H1 (cell line): Measurements from ENCODE around the gene GPLD1. TPM values are rescaled to one million over a fixed set of nuclear protein-coding genes. Genes with fewer than 3 reads are reported as not detected.

Experiments
- CTCF ChIA-PET: fragments of 300-600 bp; sonication (Branson Sonifier 250); formaldehyde crosslinking; loops from one replicate; lab custom pipeline; 2021; ENCODE audit not compliant: partially characterized antibody; lab: Charles Lee
- POLR2A ChIA-PET: fragments of 300-600 bp; sonication (Branson Sonifier 250); formaldehyde crosslinking; loops from one replicate; lab custom pipeline; 2021; ENCODE audit warnings: inconsistent platforms; ENCODE audit not compliant: partially characterized antibody; lab: Charles Lee
- DNase-seq, 2 experiments: peaks; one replicate each; pipeline versions ENCODE4 v3.0.0 to v3.0.0-alpha.2; 2010 to 2022; ENCODE audit warnings: low spot score in 2 of 2, low read depth in 1 of 2, mixed read lengths in 1 of 2
- FAIRE-seq: peaks from 2 replicates; lab custom pipeline; 2011; peaks lifted over from hg19 to GRCh38; lab: Jason Lieb, UNC
- H2AFZ ChIP-seq: 2 replicates; pipeline ENCODE4 v1.8.1; 2012; ENCODE audit warnings: low read length, inconsistent platforms
- H2AK5ac ChIP-seq: 2 replicates; pipeline ENCODE4 v1.6.1; 2013; ENCODE audit warnings: low read depth, low read length
- H2BK120ac ChIP-seq: replicated peaks from 2 replicates; pipeline ENCODE3; 2013; ENCODE audit warnings: low read depth, low read length, inconsistent platforms
- H2BK12ac ChIP-seq: 2 replicates; pipeline ENCODE4 v1.6.1; 2013; ENCODE audit warnings: low read depth, low read length
- H2BK15ac ChIP-seq: 2 replicates; pipeline ENCODE4 v1.6.1; 2013; ENCODE audit warnings: low read length
- H2BK20ac ChIP-seq: 2 replicates; pipeline ENCODE4 v1.6.1; 2013; ENCODE audit warnings: low read length
- H2BK5ac ChIP-seq: 2 replicates; pipeline ENCODE4 v1.6.1; 2013; ENCODE audit warnings: low read depth, low read length
- H3K14ac ChIP-seq: 2 replicates; pipeline ENCODE4 v1.6.1; 2013; ENCODE audit warnings: inconsistent platforms; ENCODE audit not compliant: insufficient read length
- H3K18ac ChIP-seq: 2 replicates; pipeline ENCODE4 v1.6.1; 2013; ENCODE audit warnings: low read length; ENCODE audit errors: extremely low read depth
- H3K23ac ChIP-seq: 2 replicates; pipeline ENCODE4 v1.6.1; 2013; ENCODE audit warnings: inconsistent platforms; ENCODE audit not compliant: insufficient read length
- H3K23me2 ChIP-seq: 2 replicates; pipeline ENCODE4 v1.6.1; 2013; ENCODE audit warnings: low read depth, low read length
- H3K27ac ChIP-seq: 2 replicates; pipeline ENCODE4 v1.6.1; 2011; ENCODE audit warnings: low read depth, low read length, inconsistent platforms
- H3K27me3 ChIP-seq, 4 experiments: replicated peaks in 1 of 4; 1 replicate in 1 of 4; 2 replicates in 3 of 4; pipeline versions ENCODE4 v1.6.1 to v1.8.1; 2011 to 2013; ENCODE audit warnings: low read length in 3 of 4, mild to moderate bottlenecking in 3 of 4, inconsistent platforms in 2 of 4, mixed read lengths in 2 of 4, moderate library complexity in 1 of 4; ENCODE audit not compliant: control insufficient read depth in 3 of 4, insufficient read depth in 3 of 4; ENCODE audit errors: extremely low read depth in 1 of 4
- H3K36me3 ChIP-seq, 4 experiments: 2 replicates each; pipeline versions ENCODE4 v1.6.1 to v1.8.1; 2011 to 2013; ENCODE audit warnings: mild to moderate bottlenecking in 4 of 4, low read length in 3 of 4, moderate library complexity in 2 of 4, control low read depth in 1 of 4, inconsistent platforms in 1 of 4; ENCODE audit not compliant: insufficient read depth in 4 of 4, control insufficient read depth in 2 of 4
- H3K4ac ChIP-seq: replicated peaks from 2 replicates; pipeline ENCODE3; 2013; ENCODE audit warnings: low read length, low read depth, mixed read lengths, inconsistent platforms; ENCODE audit not compliant: insufficient read length
- H3K4me1 ChIP-seq, 4 experiments: replicated peaks in 1 of 4; 1 replicate in 1 of 4; 2 replicates in 3 of 4; pipeline versions ENCODE4 v1.6.1 to v1.8.1; 2011 to 2013; ENCODE audit warnings: low read length in 3 of 4, inconsistent platforms in 2 of 4, mixed read lengths in 1 of 4; ENCODE audit not compliant: insufficient read depth in 4 of 4, control insufficient read depth in 3 of 4
- H3K4me2 ChIP-seq, 2 experiments: 2 replicates each; pipeline versions ENCODE4 v1.6.1 to v1.8.1; 2011 to 2013; ENCODE audit warnings: low read depth in 2 of 2, low read length in 2 of 2, control low read depth in 1 of 2, inconsistent platforms in 1 of 2, mild to moderate bottlenecking in 1 of 2; ENCODE audit not compliant: insufficient read depth in 1 of 2
- H3K4me3 ChIP-seq, 4 experiments: fragments of 200-600, 300-600 bp in 1 of 4; sonication (generic), shearing (Covaris generic), sonication (Bioruptor Twin) in 1 of 4; 2 replicates each; pipeline versions ENCODE4 v1.5.1 to v1.8.1; 2011 to 2016; ENCODE audit warnings: low read length in 4 of 4, low read depth in 3 of 4, control low read depth in 2 of 4, inconsistent platforms in 2 of 4, mild to moderate bottlenecking in 2 of 4, mixed read lengths in 1 of 4, moderate library complexity in 1 of 4; ENCODE audit not compliant: insufficient read depth in 2 of 4; ENCODE audit errors: extremely low read depth in 1 of 4
- H3K56ac ChIP-seq: replicated peaks from 2 replicates; pipeline ENCODE3; 2013; ENCODE audit warnings: low read depth, mild to moderate bottlenecking, mixed read lengths, low read length, inconsistent platforms; ENCODE audit not compliant: insufficient read length
- H3K79me1 ChIP-seq: 2 replicates; pipeline ENCODE4 v1.6.1; 2013; ENCODE audit warnings: low read depth, low read length, control low read depth
- H3K79me2 ChIP-seq, 2 experiments: 2 replicates each; pipeline versions ENCODE4 v1.6.1 to v1.8.1; 2012 to 2013; ENCODE audit warnings: low read length in 2 of 2, mild to moderate bottlenecking in 2 of 2, inconsistent platforms in 1 of 2; ENCODE audit not compliant: insufficient read depth in 2 of 2, control insufficient read depth in 1 of 2
- H3K9ac ChIP-seq, 4 experiments: replicated peaks in 1 of 4; 1 replicate in 1 of 4; 2 replicates in 3 of 4; pipeline versions ENCODE4 v1.6.1 to v1.8.1; 2011 to 2013; ENCODE audit warnings: low read depth in 3 of 4, low read length in 3 of 4, control low read depth in 2 of 4, mild to moderate bottlenecking in 2 of 4, moderate library complexity in 2 of 4, inconsistent platforms in 1 of 4; ENCODE audit errors: extremely low read depth in 1 of 4
- H3K9me3 ChIP-seq, 2 experiments: 2 replicates each; pipeline versions ENCODE4 v1.6.1 to v1.8.1; 2012 to 2013; ENCODE audit warnings: mild to moderate bottlenecking in 2 of 2, moderate library complexity in 2 of 2, control low read depth in 1 of 2, inconsistent platforms in 1 of 2, low read depth in 1 of 2, low read length in 1 of 2, mixed read lengths in 1 of 2; ENCODE audit not compliant: insufficient read depth in 2 of 2
- H4K20me1 ChIP-seq, 2 experiments: replicated peaks in 1 of 2; 2 replicates each; pipeline versions ENCODE3 to v1.8.1; 2011 to 2013; ENCODE audit warnings: inconsistent platforms in 2 of 2, low read length in 2 of 2, mild to moderate bottlenecking in 1 of 2; ENCODE audit not compliant: insufficient read depth in 2 of 2, control insufficient read depth in 1 of 2
- H4K5ac ChIP-seq: 2 replicates; pipeline ENCODE4 v1.6.1; 2013; ENCODE audit warnings: low read length, low read depth, mixed read lengths, inconsistent platforms; ENCODE audit not compliant: insufficient read length
- H4K8ac ChIP-seq: 2 replicates; pipeline ENCODE4 v1.8.0; 2013; ENCODE audit warnings: mild to moderate bottlenecking, moderate library complexity, low read length, inconsistent platforms; ENCODE audit not compliant: insufficient read depth; ENCODE audit errors: extremely low read depth
- H4K91ac ChIP-seq: replicated peaks from 2 replicates; pipeline ENCODE3; 2013; ENCODE audit warnings: low read length, mixed read lengths, inconsistent platforms; ENCODE audit not compliant: insufficient read length
- CHD2 ChIP-seq: IDR thresholded peaks from 2 replicates; pipeline ENCODE4 v1.6.1; 2012; ENCODE audit warnings: low read length, improper control_type of control experiment
- HDAC2 ChIP-seq, 2 experiments: fragments of 300-600 bp in 1 of 2; sonication (generic) in 1 of 2; IDR thresholded peaks; 2 replicates each; pipeline ENCODE4 v1.6.1; 2011 to 2012; ENCODE audit warnings: low read depth in 2 of 2, low read length in 2 of 2, mild to moderate bottlenecking in 2 of 2, moderate library complexity in 2 of 2, borderline replicate concordance in 1 of 2, inconsistent platforms in 1 of 2
- NANOG ChIP-seq: IDR thresholded peaks from 2 replicates; pipeline ENCODE4 v1.6.1; 2011; ENCODE audit warnings: low read length, low read depth, mild to moderate bottlenecking, inconsistent platforms; ENCODE audit not compliant: insufficient read depth, poor library complexity, severe bottlenecking
- NRF1 ChIP-seq: IDR thresholded peaks from 2 replicates; pipeline ENCODE4 v1.6.1; 2011; ENCODE audit warnings: mild to moderate bottlenecking, low read depth, low read length, improper control_type of control experiment
- SRF ChIP-seq: IDR thresholded peaks from 2 replicates; pipeline ENCODE4 v1.6.1; 2011; ENCODE audit warnings: mild to moderate bottlenecking, low read depth, low read length, moderate library complexity
- WGBS, 2 experiments: shearing (Covaris generic) in 1 of 2; methylation state at CpG; one replicate each; pipeline versions ENCODE4 v1.1.6 to v1.1.7; 2013 to 2015; ENCODE audit warnings: low lambda C conversion rate in 2 of 2, mixed read lengths in 2 of 2, inconsistent platforms in 1 of 2, low coverage in 1 of 2, missing lambda C conversion rate in 1 of 2; ENCODE audit not compliant: insufficient replicate concordance in 2 of 2, insufficient coverage in 1 of 2, insufficient read length in 1 of 2; ENCODE audit errors: extremely low coverage in 1 of 2, missing lambda C conversion rate in 1 of 2; 5-methylcytosine and 5-hydroxymethylcytosine counted together
- polyA plus RNA-seq, 7 experiments: library from polyadenylated mRNA; depleted of rRNA in 3 of 7; stranded (reverse) in 5 of 7; unstranded in 2 of 7; fragments of >200 nt in 5 of 7; fragments of 200-250 nt in 2 of 7; gene quantifications; 1 replicate in 5 of 7; 2 replicates in 1 of 7; 4 replicates in 1 of 7; pipeline versions ENCODE4 v1.2.1 to v1.2.3, GENCODE V29; 2011 to 2013; ENCODE audit warnings: missing spikeins in 2 of 7, mixed read lengths in 2 of 7
- total RNA-seq: library from RNA; stranded (reverse); fragmentation: NEBNext Ultra II Directional; extraction: Animal tissue kit (Norgen Biotek cat#: 25700); gene quantifications from 2 replicates; pipeline ENCODE4 v1.2.1, GENCODE V29; 2021

Gene GPLD1
- total and polyA plus RNA-seq, 2 of the 8 experiments (the other 6 are each of a cell fraction or from before 2014, with no cell fraction given), result 3.7 to 5.3 TPM

DNA sequence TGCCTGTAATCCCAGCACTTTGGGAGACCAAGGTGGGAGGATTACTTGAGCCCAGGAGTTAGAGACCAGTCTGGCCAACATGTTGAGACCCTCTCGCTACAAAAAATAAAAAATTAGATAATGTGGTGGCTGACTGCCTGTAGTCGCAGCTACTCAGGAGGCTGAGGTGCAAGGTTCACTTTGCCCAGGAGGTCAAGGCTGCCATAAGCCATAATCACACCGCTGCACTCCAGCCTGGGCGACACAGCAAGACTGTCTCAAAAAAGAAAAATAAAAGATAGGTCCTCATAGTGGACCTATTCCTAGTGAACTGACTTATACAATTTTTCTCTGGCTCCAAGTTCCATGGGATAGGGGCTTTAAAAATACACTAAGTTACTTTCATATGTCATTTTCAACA, 44.8 kb downstream of the GPLD1 start:
- DNase-seq (no peak), FAIRE-seq (no peak)
- no peak for TF ChIP-seq HDAC2 (IDR thresholded peaks at IDR 0.05; ENCODE audit: borderline replicate concordance in 1 of 2, low read depth in 2 of 2, low read length in 2 of 2)
- TF ChIP-seq NRF1, result no peak
- no peak for TF ChIP-seq SRF
- TF ChIP-seq NANOG, result no peak
- TF ChIP-seq CHD2, result no peak
- Histone ChIP-seq H4K5ac (no peak overlapping the region), H3K18ac (no peak overlapping the region), H2BK120ac (no peak overlapping the region), H2AK5ac (no peak overlapping the region), H3K23me2 (no peaks in the 10 kb centered on the region), H3K79me2 (no peaks in the 10 kb centered on the region), H2BK5ac (no peak overlapping the region), H2AFZ (no peak overlapping the region), H3K4me3 (no peak overlapping the region), H2BK20ac (no peak overlapping the region), H3K36me3 (no peaks in the 10 kb centered on the region), H4K91ac (no peak overlapping the region), H4K8ac (no peak overlapping the region), H3K4me2 (no peak overlapping the region), H2BK12ac (no peak overlapping the region), H3K27ac (no peak overlapping the region), H3K4me1 (peaks cover 0 to 4% (median 2%) of the 10 kb centered on the region in 4 experiments; a peak in 2 of 7 replicates), H2BK15ac (no peak overlapping the region), H3K4ac (no peak overlapping the region), H4K20me1 (peaks cover 0 to 2% of the 10 kb centered on the region in 2 experiments), H3K23ac (no peak overlapping the region), H3K79me1 (no peaks in the 10 kb centered on the region), H3K9me3 (no peaks in the 10 kb centered on the region), H3K9ac (no peak overlapping the region), H3K56ac (no peak overlapping the region), H3K14ac (no peak overlapping the region), H3K27me3 (no peaks in the 10 kb centered on the region)
- WGBS, 2 experiments, result 87% methylated on average over 4 of the region's 4 CpGs; no CpG with 5 or more reads in 1 of the 2 experiments
- POLR2A ChIA-PET, result no interaction called here
- CTCF ChIA-PET, result interaction anchor here (0.6 to 1.7 kb wide), 3 partner anchors 10 to 443 kb away, joined by 3 read pairs; no protein-coding TSS in a partner anchor
